ENCODE results near the gene CHM.
"Not testable (repeated sequence)": the region's sequence is repeated elsewhere in the genome, so short reads cannot be mapped to it uniquely, and the experiment has no call there.

Gene CHM

DNA sequence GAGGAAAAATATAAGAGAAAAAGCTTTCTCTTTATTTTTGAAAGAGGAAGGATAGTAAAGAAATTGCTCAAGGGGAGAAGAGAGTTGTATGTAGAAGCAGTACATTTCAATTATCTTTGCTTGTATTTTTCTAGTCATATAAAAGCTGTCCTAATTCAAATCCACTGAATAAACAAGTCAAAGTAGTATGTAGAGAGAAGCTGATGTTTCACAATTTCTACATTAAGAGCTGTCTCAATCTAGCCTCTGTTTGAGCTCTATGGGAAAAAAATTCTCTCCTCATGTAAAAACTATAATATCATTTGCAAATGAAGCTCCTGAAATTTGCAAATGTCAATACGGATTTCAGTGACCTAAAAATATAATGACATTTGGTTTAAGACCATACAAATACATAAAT is 52.6 kb downstream of the CHM start:
- DNase-seq: no peak

- DNase-seq: no peak
Measured at GRCh38 chrX:85994228-85994627, 53.1 kb downstream of the CHM start.

DNA sequence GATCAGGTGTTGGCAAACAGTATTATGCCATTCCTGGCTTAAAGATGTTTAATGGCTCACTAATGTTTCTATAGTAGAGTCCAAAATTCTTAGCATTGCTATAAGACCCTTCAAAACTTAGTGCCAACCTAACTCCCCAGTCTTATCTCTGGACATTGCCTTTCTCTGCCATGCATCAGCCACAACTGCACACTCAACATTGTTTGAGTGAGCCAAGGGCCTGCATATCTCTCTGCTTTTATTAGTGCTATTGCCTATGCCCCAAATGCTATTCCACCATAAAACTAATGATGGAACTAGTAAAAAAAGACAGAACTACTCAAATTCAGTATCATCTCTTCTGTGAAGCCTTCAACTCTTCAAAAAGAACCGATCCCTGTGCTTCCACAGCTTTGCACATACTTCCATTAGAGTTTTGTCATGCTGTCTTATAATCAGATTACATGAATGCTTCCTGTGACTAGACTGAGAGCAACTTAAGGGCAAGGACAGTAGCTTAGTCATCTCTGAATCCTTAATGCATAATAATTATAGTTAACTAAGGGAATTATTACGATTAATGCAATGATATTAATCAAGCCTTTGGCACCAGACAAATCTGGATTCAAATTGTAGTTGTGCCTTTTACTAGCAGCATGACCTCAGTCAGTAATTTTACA is 53.7 kb downstream of the CHM start:
- DNase-seq: no peak

GRCh38 chrX:85992811-85993229 is 54.5 kb downstream of the CHM start:
- DNase-seq: no peak

DNA sequence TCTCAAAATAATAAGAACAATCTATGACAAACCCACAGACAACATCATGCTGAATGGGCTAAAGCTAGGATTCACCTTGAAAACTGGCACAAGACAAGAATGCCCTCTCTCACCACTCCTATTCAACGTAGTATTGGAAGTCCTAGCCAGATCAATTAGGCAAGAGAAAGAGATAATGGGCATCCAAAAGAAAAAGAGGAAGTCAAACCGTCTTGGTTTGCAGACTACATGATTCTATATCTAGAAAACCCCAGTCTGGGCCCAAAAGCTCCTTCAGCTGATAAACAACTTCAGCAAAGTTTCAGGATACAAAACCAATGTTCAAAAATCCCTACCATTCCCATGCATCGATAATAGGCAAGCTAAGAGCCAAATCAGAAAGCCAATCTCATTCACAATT is 59.0 kb downstream of the CHM start:
- DNase-seq: no peak

DNA sequence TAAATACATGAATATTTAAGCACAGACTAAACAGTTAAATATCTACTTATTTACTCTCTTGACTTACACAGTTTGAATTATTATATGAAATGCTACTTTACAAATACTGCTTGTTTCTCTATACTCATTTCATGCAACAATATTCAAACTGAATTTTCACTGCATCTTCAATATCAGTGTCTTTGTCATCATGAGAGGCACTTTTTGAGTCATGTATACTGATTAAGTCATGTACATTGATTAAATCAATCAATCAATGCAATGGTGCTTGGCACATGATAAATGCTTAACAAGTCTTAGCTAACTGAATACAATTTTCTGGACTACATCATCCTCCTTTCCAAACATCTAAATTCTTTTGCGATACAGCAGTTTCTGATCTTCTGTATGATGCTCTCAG is 67.1 kb downstream of the CHM start:
- DNase-seq: no peak

GRCh38 chrX:85977218-85977617 is 70.1 kb downstream of the CHM start:
- DNase-seq: no peak

DNA sequence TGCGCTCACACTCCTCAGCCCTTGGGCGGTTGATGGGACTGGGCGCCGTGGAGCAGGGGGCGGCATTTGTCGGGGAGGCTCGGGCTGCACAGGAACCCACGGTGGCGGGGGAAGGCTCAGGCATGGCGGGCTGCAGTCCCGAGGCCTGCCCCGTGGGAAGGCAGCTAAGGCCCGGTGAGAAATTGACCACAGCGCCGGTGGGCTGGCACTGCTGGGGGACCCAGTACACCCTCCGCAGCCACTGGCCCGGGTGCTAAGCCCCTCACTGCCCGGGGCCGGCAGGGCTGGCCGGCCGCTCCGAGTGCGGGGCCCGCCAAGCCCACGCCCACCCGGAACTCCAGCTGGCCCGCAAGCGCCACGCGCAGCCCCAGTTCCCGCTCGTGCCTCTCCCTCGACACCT is 75.0 kb downstream of the CHM start:
- DNase-seq: not testable (repeated sequence)

DNA sequence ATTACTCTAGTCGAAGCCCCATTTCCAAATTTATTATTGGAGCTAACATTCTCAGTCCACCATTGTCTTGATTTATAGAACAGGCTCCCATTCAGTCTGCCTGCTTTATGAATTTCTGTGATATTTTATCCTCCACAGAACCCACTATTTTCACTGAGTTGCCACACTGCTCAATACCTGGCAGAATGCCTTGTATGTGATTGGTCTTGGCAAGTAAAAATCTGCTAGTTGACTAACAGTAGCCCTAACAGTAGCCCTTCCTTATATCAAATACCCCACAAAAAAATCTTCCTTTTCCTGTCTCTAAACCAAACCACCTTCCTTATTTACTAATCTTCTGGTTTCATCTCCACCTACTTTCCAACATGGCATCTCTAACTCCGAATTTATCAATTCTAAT is 82.6 kb downstream of the CHM start:
- DNase-seq: no peak

- DNase-seq: no peak
Measured at GRCh38 chrX:85963736-85964135, 83.6 kb downstream of the CHM start.

DNA sequence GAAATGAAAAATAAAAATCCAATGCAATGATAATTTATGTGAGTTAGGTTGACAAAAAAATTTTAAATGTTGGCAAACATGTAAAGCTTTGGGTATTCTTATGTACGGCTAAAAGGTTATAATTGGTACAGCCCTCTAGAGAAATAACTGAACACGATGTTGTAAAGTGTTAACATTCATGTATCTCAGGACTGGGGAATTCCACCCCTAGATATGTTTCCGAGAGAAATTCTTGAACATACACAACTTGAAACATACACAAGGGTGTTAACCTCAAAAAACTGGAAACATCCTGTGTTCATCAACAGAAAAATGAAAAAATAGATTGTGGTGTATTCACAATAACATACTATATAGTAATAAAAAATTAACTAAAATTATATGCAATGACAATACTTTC is 91.8 kb downstream of the CHM start:
- DNase-seq: no peak

- not testable (repeated sequence) for DNase-seq
Measured at GRCh38 chrX:85944751-85945150, 102.6 kb downstream of the CHM start.

DNA sequence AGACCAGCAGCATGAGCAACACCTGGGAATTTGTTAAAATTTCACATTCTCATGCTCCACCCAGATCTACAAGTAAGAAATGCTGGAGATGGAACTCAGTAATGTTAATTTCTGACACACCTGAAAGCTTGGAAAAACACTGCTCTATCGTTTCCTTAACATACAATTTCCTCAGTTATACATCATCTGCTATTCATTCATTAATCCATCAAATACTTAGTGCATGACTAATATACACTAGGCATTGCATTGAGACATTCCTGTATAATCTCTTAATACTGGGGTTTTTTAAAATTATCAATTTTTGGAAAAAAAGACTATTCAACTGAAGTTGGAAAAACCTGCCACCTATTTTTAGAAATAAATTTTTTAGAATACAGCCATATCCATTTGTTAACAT is 106.1 kb downstream of the CHM start:
- no peak for DNase-seq

GRCh38 chrX:85939942-85940341 is 107.4 kb downstream of the CHM start:
- DNase-seq: not testable (repeated sequence)

DNA sequence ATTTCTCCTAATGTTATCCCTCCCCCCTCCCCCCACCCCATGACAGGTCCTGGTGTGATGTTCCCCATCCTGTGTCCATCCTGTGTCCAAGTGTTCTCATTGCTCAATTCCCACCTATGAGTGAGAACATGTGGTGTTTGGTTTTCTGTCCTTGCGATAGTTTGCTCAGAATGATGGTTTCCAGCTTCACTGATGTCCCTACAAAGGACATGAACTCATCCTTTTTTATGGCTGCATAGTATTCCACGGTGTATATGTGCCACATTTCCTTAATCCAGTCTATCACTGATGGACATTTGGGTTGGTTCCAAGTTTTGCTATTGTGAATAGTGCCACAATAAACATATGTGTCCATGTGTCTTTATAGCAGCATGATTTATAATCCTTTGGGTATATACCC is 113.0 kb downstream of the CHM start:
- not testable (repeated sequence) for DNase-seq

DNA sequence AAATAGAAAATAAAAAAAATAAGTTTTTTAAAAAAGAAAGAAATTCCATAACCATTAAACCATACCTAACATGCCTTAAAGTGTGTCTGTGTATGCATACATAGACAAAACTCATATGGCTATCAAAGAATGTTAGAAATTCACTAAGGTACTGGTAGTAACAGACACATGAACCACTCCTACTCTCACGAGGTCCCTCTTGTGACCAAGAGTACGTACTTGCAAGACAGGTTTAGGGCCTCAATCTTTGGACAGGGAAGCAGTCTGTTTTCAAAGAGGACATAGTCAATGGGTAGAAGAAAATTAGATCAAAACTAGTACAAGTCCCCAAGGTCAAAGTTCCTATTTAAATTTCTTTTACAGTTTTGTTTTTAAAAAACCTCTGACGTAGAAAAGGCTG is 117.3 kb downstream of the CHM start:
- no peak for DNase-seq

DNA sequence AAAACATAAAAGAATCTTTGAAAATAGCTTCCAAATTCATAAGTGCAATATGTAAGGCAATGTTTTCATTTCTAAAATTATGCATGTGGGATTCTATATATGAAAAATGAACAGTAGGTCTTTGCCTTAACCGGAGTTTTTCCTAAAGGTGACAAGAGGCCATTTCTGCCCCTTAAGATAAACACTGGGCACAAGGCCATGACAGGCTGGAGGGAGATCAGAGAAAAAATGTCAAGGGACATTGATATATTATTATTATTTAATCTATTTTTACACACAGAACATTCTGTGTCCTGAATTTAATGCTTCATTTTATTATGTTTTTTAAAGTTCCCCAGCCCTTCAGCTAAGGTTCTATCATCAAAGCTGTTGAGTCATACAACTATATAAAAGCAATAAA is 118.8 kb downstream of the CHM start:
- DNase-seq: no peak

- DNase-seq: no peak
Measured at GRCh38 chrX:85927740-85928139, 119.6 kb downstream of the CHM start.

DNA sequence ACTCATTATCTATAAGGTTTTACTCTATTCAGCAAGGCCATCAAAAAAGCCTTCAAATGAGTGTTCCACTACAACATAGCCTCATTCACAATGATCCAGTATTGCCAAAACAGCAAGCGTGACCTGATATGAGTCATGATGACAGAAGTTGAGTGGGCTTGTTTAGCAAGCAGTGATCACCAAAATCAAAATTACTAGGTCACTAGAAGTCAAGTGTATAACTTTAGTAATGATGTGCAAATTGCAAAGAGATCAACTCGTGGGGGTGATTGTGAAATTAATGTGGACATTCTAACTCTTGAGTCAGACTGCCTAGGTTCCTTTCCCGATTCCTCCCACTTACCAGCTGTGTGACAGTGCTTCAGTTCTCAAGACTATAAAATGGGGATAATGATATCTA is 124.5 kb downstream of the CHM start:
- no peak for DNase-seq

- DNase-seq: not testable (repeated sequence)
Measured at GRCh38 chrX:85916656-85917280, 130.6 kb downstream of the CHM start.

- no peak for DNase-seq
Measured at GRCh38 chrX:85914431-85914830, 132.9 kb downstream of the CHM start.

GRCh38 chrX:85907316-85907715 is 140.0 kb downstream of the CHM start:
- DNase-seq: no peak

DNA sequence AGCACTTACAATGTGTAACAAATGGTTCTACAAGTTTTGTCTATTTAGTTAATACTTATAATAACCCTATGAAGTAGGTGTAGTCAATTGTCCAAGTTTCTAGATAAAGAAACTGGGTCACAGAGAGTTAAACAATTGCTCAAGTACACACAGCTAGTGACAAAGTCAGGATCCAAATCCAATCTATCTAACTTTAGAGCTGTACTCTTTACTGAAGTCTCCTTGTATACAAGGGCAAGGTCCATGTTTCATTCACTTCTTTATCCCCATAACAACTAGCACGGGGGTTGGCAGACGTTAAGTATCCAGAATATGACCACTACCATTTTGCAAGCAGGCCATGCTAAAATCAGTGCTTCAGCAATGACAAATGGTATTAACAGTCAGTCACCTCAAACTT is 141.0 kb downstream of the CHM start:
- DNase-seq: no peak

GRCh38 chrX:85905851-85906250 is 141.5 kb downstream of the CHM start:
- no peak for DNase-seq
